ENCODE data around the gene PTPN6. TPM values are rescaled to one million over a fixed set of nuclear protein-coding genes. Genes with fewer than 3 reads are reported as not detected.

Gene PTPN6
- total and polyA plus RNA-seq, 9 donors = 4.6 to 25.3 (median 9.8) TPM

- H3K27ac ChIP-seq = peak within 1 kb of the TSS; percentile 95 to 99
- H3K9me3 ChIP-seq = no peaks in the 10 kb centered on the region
- H3K4me3 ChIP-seq = peak within 1 kb of the TSS; percentile 74
- DNase-seq = peak; percentile 93 to 96 (median 96)
- TF ChIP-seq CTCF (IDR thresholded peaks at IDR 0.05) (no peak), EP300 (IDR thresholded peaks at IDR 0.05) (no peak), POLR2A (IDR thresholded peaks at IDR 0.05) (peak; percentile 77)
- intact Hi-C loops (cut with DNase I) = loop anchor here in 1 of 4 donors (5.0 kb wide), 1 partner anchor 55 kb away; the partner anchor contains the start of gene SPSB2
- H3K4me1 ChIP-seq (ENCODE audit: insufficient read depth) = peaks cover 23% of the 10 kb centered on the region
- H3K36me3 ChIP-seq = no peaks in the 10 kb centered on the region
- 0 to 1% (median 1%) methylated on average over 42 to 66 of the region's 66 CpGs for WGBS, 3 donors
- H3K27me3 ChIP-seq = no peaks in the 10 kb centered on the region
Observed at GRCh38 chr12:6927379-6928021, 23.7 kb upstream of the PTPN6 start, which contains the start of gene ATN1. ATN1 (plus strand) TSS chr12:6927959; CDS start chr12:6934002, 6,043 bp downstream.

- intact Hi-C loops (cut with DNase I) = loop anchor here in 1 of 4 donors (5.0 kb wide), 1 partner anchor 56 kb away; the partner anchor contains the start of gene SPSB2
- Histone ChIP-seq H3K27me3 (no peaks in the 10 kb centered on the region), H3K27ac (peak overlapping the region; percentile 95 to 99), H3K4me1 (ENCODE audit: insufficient read depth) (peaks cover 23% of the 10 kb centered on the region), H3K36me3 (no peaks in the 10 kb centered on the region), H3K4me3 (peak overlapping the region; percentile 74), H3K9me3 (no peaks in the 10 kb centered on the region)
- WGBS, 3 donors = 0 to 1% (median 1%) methylated on average over 15 to 72 of the region's 79 CpGs
- peak; percentile 54 to 73 (median 69) for DNase-seq
- no peak for TF ChIP-seq CTCF (IDR thresholded peaks at IDR 0.05)
- TF ChIP-seq EP300 (IDR thresholded peaks at IDR 0.05) = no peak
- TF ChIP-seq POLR2A (IDR thresholded peaks at IDR 0.05) = no peak
Observed at GRCh38 chr12:6928022-6928702, 23.0 kb upstream of the PTPN6 start.

- H3K27me3 ChIP-seq = no peaks in the 10 kb centered on the region
- TF ChIP-seq CTCF (IDR thresholded peaks at IDR 0.05) = no peak
- TF ChIP-seq POLR2A (IDR thresholded peaks at IDR 0.05) = peak; percentile 31
- no peak for TF ChIP-seq EP300 (IDR thresholded peaks at IDR 0.05)
- peak in 2 of 5 donors; percentile 31 to 39 for DNase-seq
- no peaks in the 10 kb centered on the region for H3K9me3 ChIP-seq
- H3K4me3 ChIP-seq = peak overlapping the region; percentile 74
- no peaks in the 10 kb centered on the region for H3K36me3 ChIP-seq
- WGBS, 3 donors = 2 to 3% (median 3%) methylated on average over 19 of the region's 19 CpGs
- peaks cover 25% of the 10 kb centered on the region for H3K4me1 ChIP-seq (ENCODE audit: insufficient read depth)
- peak overlapping the region; percentile 95 to 99 for H3K27ac ChIP-seq
- intact Hi-C loops (cut with DNase I) = loop anchor here in 1 of 4 donors (5.0 kb wide), 1 partner anchor 57 kb away; the partner anchor contains the start of gene SPSB2
Observed at GRCh38 chr12:6928703-6929407, 22.3 kb upstream of the PTPN6 start.
